ENCODE measurements around the gene LRRC37A3.
"Not testable (repeated sequence)": the region's sequence is repeated elsewhere in the genome, so short reads cannot be mapped to it uniquely, and the experiment has no call there.

DNA sequence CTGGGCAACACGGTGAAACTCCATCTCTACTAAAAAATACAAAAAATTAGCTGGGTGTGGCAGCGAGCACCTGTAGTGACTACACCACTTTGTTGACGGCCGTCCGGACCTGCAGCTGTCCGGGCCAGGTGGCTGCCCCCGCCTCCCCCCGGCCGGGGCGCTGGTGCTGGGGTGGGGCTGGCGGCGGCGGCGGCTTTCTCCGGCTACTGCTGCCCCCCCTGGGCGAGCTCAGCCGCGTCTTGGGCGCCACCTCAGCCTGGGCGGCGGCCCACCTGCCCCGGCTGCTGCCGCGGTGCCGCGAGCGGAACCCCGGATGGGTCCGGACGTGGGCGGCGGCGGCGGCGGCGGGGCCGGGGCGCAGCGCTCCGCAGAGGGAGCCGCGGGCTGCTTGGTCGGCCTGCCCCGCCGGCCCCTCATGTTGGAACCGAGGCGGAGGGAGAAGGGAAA lies 413 bp downstream of the LRRC37A3 start:
- TF ChIP-seq, protein P1, sequence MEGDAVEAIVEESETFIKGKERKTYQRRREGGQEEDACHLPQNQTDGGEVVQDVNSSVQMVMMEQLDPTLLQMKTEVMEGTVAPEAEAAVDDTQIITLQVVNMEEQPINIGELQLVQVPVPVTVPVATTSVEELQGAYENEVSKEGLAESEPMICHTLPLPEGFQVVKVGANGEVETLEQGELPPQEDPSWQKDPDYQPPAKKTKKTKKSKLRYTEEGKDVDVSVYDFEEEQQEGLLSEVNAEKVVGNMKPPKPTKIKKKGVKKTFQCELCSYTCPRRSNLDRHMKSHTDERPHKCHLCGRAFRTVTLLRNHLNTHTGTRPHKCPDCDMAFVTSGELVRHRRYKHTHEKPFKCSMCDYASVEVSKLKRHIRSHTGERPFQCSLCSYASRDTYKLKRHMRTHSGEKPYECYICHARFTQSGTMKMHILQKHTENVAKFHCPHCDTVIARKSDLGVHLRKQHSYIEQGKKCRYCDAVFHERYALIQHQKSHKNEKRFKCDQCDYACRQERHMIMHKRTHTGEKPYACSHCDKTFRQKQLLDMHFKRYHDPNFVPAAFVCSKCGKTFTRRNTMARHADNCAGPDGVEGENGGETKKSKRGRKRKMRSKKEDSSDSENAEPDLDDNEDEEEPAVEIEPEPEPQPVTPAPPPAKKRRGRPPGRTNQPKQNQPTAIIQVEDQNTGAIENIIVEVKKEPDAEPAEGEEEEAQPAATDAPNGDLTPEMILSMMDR (IDR thresholded peaks at IDR 0.05): not testable (repeated sequence)
- not testable (repeated sequence) for TF ChIP-seq EZH2 (IDR thresholded peaks at IDR 0.05)
